Common myeloid progenitor, CD34-positive (primary cell): ENCODE measurements around the gene NFATC3.
"Not testable (repeated sequence)": the region's sequence is repeated elsewhere in the genome, so short reads cannot be mapped to it uniquely, and the experiment has no call there.

Experiments
- CTCF ChIA-PET: fragments of 350-600 bp; sonication (Branson Sonifier 250); formaldehyde crosslinking; loops from one replicate; lab custom pipeline; 2021; ENCODE audit warnings: antibody characterized with exemption; lab: Charles Lee
- POLR2A ChIA-PET: fragments of 350-600 bp; sonication (Branson Sonifier 250); formaldehyde crosslinking; loops from one replicate; lab custom pipeline; 2021; ENCODE audit warnings: antibody characterized with exemption; lab: Charles Lee
- DNase-seq, 3 donors: peaks; one replicate each; pipeline versions ENCODE4 v3.0.0 to v3.0.0-alpha.2; 2013
- H3K27ac ChIP-seq, 2 experiments: 1 replicate in 1 of 2; 2 replicates in 1 of 2; pipeline ENCODE4 v1.7.0; 2013; ENCODE audit warnings: inconsistent platforms in 2 of 2, low read length in 2 of 2, mild to moderate bottlenecking in 2 of 2, low read depth in 1 of 2, moderate library complexity in 1 of 2; ENCODE audit not compliant: severe bottlenecking in 2 of 2, insufficient read depth in 1 of 2, poor library complexity in 1 of 2
- H3K27me3 ChIP-seq, 5 experiments: replicated peaks in 2 of 5; 1 replicate in 3 of 5; 2 replicates in 2 of 5; pipeline versions ENCODE4 v1.6.1 to v1.7.0; 2013; ENCODE audit warnings: low read length in 4 of 5, mild to moderate bottlenecking in 2 of 5, moderate library complexity in 2 of 5, inconsistent platforms in 1 of 5; ENCODE audit not compliant: insufficient read depth in 5 of 5, control insufficient read depth in 4 of 5
- H3K36me3 ChIP-seq, 4 experiments: 1 replicate in 2 of 4; 2 replicates in 2 of 4; pipeline versions ENCODE4 v1.6.1 to v1.7.0; 2013; ENCODE audit warnings: low read length in 3 of 4, control low read depth in 1 of 4, mild to moderate bottlenecking in 1 of 4; ENCODE audit not compliant: control insufficient read depth in 4 of 4, insufficient read depth in 4 of 4
- H3K4me1 ChIP-seq, 4 experiments: 1 replicate in 3 of 4; 2 replicates in 1 of 4; pipeline versions ENCODE4 v1.6.1 to v1.7.1; 2013; ENCODE audit warnings: low read length in 3 of 4, mild to moderate bottlenecking in 3 of 4, control low read depth in 1 of 4, inconsistent platforms in 1 of 4, moderate library complexity in 1 of 4; ENCODE audit not compliant: control insufficient read depth in 4 of 4, insufficient read depth in 4 of 4; ENCODE audit errors: control extremely low read depth in 1 of 4
- H3K4me3 ChIP-seq, 7 experiments: 1 replicate in 4 of 7; 2 replicates in 3 of 7; pipeline versions ENCODE4 v1.5.1 to v1.7.0; 2013; ENCODE audit warnings: mild to moderate bottlenecking in 7 of 7, low read length in 6 of 7, moderate library complexity in 6 of 7, inconsistent platforms in 2 of 7, low read depth in 2 of 7, control low read depth in 1 of 7; ENCODE audit not compliant: insufficient read depth in 4 of 7, control insufficient read depth in 1 of 7; ENCODE audit errors: extremely low read depth in 1 of 7
- H3K9me3 ChIP-seq, 5 experiments: 1 replicate in 4 of 5; 2 replicates in 1 of 5; pipeline versions ENCODE4 v1.6.1 to v1.7.1; 2013; ENCODE audit warnings: low read length in 4 of 5, mild to moderate bottlenecking in 2 of 5, inconsistent platforms in 1 of 5, low read depth in 1 of 5, moderate library complexity in 1 of 5; ENCODE audit not compliant: control insufficient read depth in 4 of 5, insufficient read depth in 2 of 5; ENCODE audit errors: control extremely low read depth in 1 of 5
- WGBS: methylation state at CpG from one replicate; pipeline ENCODE4 v1.1.5; 2013; ENCODE audit not compliant: insufficient coverage; 5-methylcytosine and 5-hydroxymethylcytosine counted together

The NFATC3 gene

DNA sequence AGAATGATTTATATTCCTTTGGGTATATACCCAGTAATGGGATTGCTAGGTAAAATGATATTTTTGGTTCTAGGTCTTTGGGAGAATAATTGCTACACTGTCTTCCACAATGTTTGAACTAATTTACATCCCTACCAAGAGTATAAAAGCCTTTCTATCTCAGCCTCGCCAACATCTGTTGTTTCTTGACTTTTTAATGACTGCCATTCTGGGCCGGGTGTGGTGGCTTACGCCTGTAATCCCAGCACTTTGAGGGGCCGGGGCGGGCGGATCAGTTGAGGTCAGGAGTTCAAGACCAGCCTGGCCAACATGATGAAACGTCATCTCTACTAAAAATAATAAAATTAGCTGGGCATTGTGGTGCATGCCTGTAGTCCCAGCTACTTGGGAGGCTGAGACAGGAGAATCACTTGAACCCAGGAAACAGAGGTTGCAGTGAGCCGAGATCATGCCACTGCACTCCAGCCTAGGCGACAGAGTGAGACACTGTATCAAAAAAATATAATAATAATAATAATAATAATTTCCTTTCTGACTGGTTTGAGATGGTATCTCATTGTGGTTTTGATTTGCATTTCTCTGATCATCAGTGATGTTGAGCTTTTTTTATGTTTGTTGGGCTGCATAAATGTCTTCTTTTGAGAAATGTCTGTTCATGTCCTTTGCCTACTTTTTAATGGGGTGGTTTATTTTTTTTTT is 22.2 kb downstream of the NFATC3 start:
- WGBS = 95% methylated on average over 5 of the region's 9 CpGs
- CTCF ChIA-PET, H3K36me3 ChIP-seq, H3K4me1 ChIP-seq, H3K4me3 ChIP-seq, POLR2A ChIA-PET, H3K27ac ChIP-seq, H3K27me3 ChIP-seq, DNase-seq: not testable (repeated sequence)
- peaks cover 3 to 22% (median 7%) of the 10 kb centered on the region in 5 experiments for H3K9me3 ChIP-seq

DNA sequence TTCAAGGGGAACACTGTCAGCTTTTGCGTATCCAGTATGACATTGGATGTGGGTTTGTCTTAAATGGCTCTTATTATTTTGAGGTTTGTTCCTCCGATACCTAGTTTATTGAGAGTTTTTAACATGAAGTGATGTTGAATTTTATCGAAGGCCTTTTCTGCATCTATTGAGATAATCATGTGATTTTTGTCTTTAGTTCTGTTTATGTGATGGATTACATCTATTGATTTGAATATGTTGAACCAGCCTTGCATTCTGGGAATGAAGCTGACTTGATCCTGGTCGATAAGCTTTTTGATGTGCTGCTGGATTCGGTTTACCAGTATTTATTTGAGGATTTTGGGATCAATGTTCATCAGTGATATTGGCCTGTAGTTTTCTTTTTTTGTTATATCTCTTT is 24.0 kb downstream of the NFATC3 start:
- H3K27me3 ChIP-seq, DNase-seq, POLR2A ChIA-PET, H3K27ac ChIP-seq, H3K36me3 ChIP-seq, H3K4me1 ChIP-seq, H3K4me3 ChIP-seq: not testable (repeated sequence)
- WGBS = 100% methylated on average over 5 of the region's 5 CpGs
- peaks cover 3 to 22% (median 7%) of the 10 kb centered on the region in 5 experiments for H3K9me3 ChIP-seq
- CTCF ChIA-PET = interaction anchor here (0.8 to 2.0 kb wide), 5 partner anchors 8 to 119 kb away, joined by 3 to 8 read pairs (median 4); no protein-coding TSS in a partner anchor

DNA sequence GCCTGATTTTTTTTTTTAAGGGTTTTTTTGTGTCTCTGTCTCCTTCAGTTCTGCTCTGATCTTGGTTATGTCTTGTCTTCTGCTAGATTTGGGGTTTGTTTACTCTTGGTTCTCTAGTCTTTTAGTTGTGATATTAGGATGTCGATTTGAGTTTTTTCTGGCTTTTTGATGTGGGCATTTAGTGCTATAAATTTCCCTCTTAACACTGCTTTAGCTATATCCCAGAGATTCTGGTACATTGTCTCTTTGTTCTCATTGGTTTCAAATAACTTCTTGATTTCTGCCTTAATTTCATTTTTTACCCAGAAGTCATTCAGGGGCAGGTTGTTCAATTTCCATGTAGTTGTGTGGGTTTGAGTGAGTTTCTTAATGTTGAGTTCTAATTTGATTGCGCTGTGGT is 25.4 kb downstream of the NFATC3 start:
- H3K27ac ChIP-seq, DNase-seq, H3K27me3 ChIP-seq, H3K4me3 ChIP-seq, H3K36me3 ChIP-seq, POLR2A ChIA-PET, H3K4me1 ChIP-seq: not testable (repeated sequence)
- CTCF ChIA-PET = interaction anchor here (0.9 to 1.5 kb wide), 2 partner anchors 18 to 184 kb away, joined by 3 to 4 read pairs; no protein-coding TSS in a partner anchor
- WGBS = 80% methylated on average over 1 of the region's 2 CpGs
- peaks cover 0 to 20% (median 7%) of the 10 kb centered on the region in 5 experiments for H3K9me3 ChIP-seq

DNA sequence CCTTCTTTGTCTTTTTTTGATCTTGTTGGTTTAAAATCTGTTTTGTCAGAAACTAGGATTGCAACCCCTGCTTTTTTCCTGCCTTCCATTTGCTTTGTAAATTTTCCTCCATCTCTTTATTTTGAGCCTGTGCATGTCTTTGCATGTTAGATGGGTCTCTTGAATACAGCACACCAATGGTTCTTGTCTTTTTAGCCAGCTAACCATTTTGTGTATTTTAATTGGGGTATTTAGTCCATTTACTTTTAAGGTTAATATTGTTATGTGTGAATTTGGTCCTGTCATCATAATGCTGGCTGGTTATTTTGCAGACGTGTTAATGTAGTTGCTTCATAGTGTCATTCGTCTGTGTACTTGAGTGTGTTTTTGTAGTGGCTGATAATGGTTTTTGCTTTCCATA is 26.2 kb downstream of the NFATC3 start:
- no peak for DNase-seq
- ChIA-PET POLR2A (no interaction called here), CTCF (no interaction called here)
- peaks cover 0 to 8% (median under 1%) of the 10 kb centered on the region in 4 experiments for H3K4me1 ChIP-seq
- WGBS = 92% methylated on average over 2 of the region's 2 CpGs
- no peaks in the 10 kb centered on the region for H3K36me3 ChIP-seq
- no peaks in the 10 kb centered on the region for H3K27me3 ChIP-seq
- no peak overlapping the region for H3K4me3 ChIP-seq
- H3K27ac ChIP-seq = no peak overlapping the region
- H3K9me3 ChIP-seq = peaks cover 0 to 19% (median 7%) of the 10 kb centered on the region in 5 experiments

DNA sequence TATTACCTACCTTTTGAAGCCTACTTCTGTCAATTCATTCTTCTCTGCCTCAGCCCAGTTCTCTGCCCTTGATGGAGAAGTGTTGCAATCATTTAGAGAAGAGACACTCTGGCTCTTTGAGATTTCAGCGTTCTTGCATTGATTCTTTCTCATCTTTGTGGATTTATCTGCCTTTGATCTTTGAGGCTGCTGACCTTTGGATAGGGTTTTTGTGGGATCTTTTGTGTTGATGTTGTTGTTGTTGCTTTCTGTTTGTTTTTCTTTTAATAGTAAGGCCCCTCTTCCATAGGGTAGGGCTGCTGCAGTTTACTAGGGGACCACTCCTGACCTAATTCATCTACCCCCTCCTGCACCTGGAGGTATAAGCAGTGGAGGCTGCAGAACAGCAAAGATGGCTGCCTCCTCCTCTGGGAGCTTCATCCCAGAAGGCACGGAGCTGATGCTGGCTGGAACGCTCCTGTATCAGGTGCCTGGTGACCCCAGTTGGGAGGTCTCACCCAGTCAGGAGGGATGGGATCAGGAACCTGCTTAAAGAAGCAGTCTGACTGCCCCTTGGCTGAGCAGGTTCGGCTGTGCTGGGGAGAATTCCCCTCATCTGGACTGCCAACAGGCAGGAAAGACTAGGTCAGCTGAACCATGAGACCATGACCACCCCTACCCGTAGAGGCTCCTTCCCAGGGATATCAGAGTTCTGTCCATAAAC is 28.0 kb downstream of the NFATC3 start:
- Histone ChIP-seq H3K9me3 (peaks cover 0 to 19% (median 5%) of the 10 kb centered on the region in 5 experiments), H3K4me1 (peaks cover 0 to 8% (median 1%) of the 10 kb centered on the region in 4 experiments), H3K4me3 (no peak overlapping the region), H3K36me3 (no peaks in the 10 kb centered on the region), H3K27me3 (no peaks in the 10 kb centered on the region), H3K27ac (no peak overlapping the region)
- POLR2A ChIA-PET = no interaction called here
- DNase-seq = no peak
- WGBS = 100% methylated on average over 3 of the region's 5 CpGs
- CTCF ChIA-PET = interaction anchor here (0.7 to 1.6 kb wide), 8 partner anchors 9 to 58 kb away, joined by 3 to 5 read pairs (median 3); partner anchors contain the start of gene NFATC3

DNA sequence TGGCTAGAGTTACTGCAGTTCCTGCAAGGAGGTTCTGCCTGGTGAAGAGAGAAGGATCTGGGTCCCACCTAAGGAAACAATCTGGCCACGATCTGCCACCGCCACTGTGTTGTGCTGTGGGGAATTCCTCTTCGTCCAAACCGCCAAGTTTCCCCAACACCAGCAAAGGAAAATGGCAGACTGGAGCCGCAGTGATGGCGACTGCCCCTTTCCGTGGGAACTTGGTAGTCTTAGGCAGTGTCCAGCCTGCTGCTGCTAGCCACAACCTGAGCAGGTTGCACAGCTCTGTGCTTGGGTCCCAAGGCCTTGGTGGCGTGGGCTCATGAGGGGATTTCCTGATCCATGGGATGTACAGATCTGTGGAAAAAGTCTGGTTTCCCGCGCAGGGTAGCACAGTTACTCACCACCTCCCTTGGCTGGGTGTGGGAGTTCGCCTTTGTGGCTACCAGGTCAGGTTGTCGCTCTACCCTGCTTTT is 28.6 kb downstream of the NFATC3 start:
- Histone ChIP-seq H3K4me3 (no peak overlapping the region), H3K36me3 (no peaks in the 10 kb centered on the region), H3K27me3 (no peaks in the 10 kb centered on the region), H3K4me1 (peaks cover 0 to 8% (median 1%) of the 10 kb centered on the region in 4 experiments), H3K9me3 (peaks cover 0 to 17% (median 5%) of the 10 kb centered on the region in 5 experiments), H3K27ac (no peak overlapping the region)
- DNase-seq = no peak
- WGBS = 96% methylated on average over 10 of the region's 12 CpGs
- ChIA-PET CTCF (interaction anchor here (1.1 to 1.9 kb wide), 4 partner anchors 9 to 58 kb away, joined by 3 to 7 read pairs (median 4); no protein-coding TSS in a partner anchor), POLR2A (no interaction called here)
